Upper lobe of left lung (tissue), 6 donors: Measurements from ENCODE around the gene ITPR1. TPM values are rescaled to one million over a fixed set of nuclear protein-coding genes. Genes with fewer than 3 reads are reported as not detected.
A peak's percentile ranks its signal among the peaks of the same experiment; 100 is the strongest.

Experiments
- ATAC-seq, 2 donors: fragments of 200-7000 bp; cut with Tn5 transposase; one replicate each; pipeline ENCODE4 v1.9.1; 2022; ENCODE audit warnings: mild to moderate bottlenecking in 2 of 2, moderate library complexity in 2 of 2; ENCODE audit not compliant: low FRiP score in 2 of 2
- DNase-seq, 2 donors: peaks; one replicate each; pipeline ENCODE4 v3.0.0-alpha.2; 2019 to 2020
- H3K27ac ChIP-seq, 4 donors: fragments of 200-600 bp; sonication (generic); one replicate each; pipeline ENCODE4 v1.5.1; 2016 to 2019
- H3K27me3 ChIP-seq, 4 donors: fragments of 200-600 bp; sonication (generic); one replicate each; pipeline ENCODE4 v1.5.1; 2017 to 2019
- H3K36me3 ChIP-seq, 4 donors: fragments of 200-600 bp; sonication (generic); one replicate each; pipeline ENCODE4 v1.5.1; 2016 to 2019
- H3K4me1 ChIP-seq, 4 donors: fragments of 200-600 bp; sonication (generic); one replicate each; pipeline ENCODE4 v1.5.1; 2018 to 2019
- H3K4me3 ChIP-seq, 4 donors: fragments of 200-600 bp; sonication (generic); one replicate each; pipeline ENCODE4 v1.5.1; 2017 to 2019; ENCODE audit warnings: mild to moderate bottlenecking in 2 of 4, moderate library complexity in 1 of 4
- H3K9me3 ChIP-seq, 4 donors: fragments of 200-600 bp; sonication (generic); one replicate each; pipeline ENCODE4 v1.5.1; 2018 to 2019
- CTCF ChIP-seq, 6 experiments: fragments of 450-650 bp in 4 of 6; fragments of 200-600 bp in 2 of 6; sonication (generic) in 2 of 6; IDR thresholded peaks; one replicate each; pipeline ENCODE4 v1.5.1; 2016 to 2019; ENCODE audit warnings: antibody characterized with exemption in 6 of 6
- EP300 ChIP-seq, 4 donors: sonication (generic); formaldehyde crosslinking; IDR thresholded peaks; one replicate each; pipeline ENCODE4 v1.5.1; 2017; ENCODE audit warnings: antibody characterized with exemption in 4 of 4, control low read depth in 2 of 4
- POLR2A ChIP-seq, 4 donors: fragments of 450-650 bp; IDR thresholded peaks; one replicate each; pipeline ENCODE4 v1.5.1; 2016 to 2017; ENCODE audit warnings: antibody characterized with exemption in 4 of 4, mild to moderate bottlenecking in 2 of 4
- POLR2AphosphoS5 ChIP-seq, 2 donors: sonication (generic); formaldehyde crosslinking; IDR thresholded peaks; one replicate each; pipeline ENCODE4 v1.5.1; 2017; ENCODE audit warnings: antibody characterized with exemption in 2 of 2
- WGBS, 2 donors: methylation state at CpG; one replicate each; pipeline ENCODE4 v1.1.5; 2017 to 2018; 5-methylcytosine and 5-hydroxymethylcytosine counted together
- total RNA-seq, 6 donors: library from RNA; depleted of rRNA in 4 of 6; stranded (reverse); fragments of >200 nt in 4 of 6; gene quantifications; one replicate each; pipeline versions ENCODE4 v1.1.0 to v1.2.1, GENCODE V29; 2016 to 2021
- donor health status: DM: no; HTN: no; CAD: no; lungs with moderate emphysema.
- donor health status: DM: no; HTN: yes; CAD: no; lungs with severe emphysema.

Gene ITPR1
- total RNA-seq, 6 donors from 2014 or later, result 55.5 to 136 (median 66.2) TPM

- Histone ChIP-seq H3K36me3 (no peaks in the 10 kb centered on the region), H3K27ac (no peak overlapping the region), H3K27me3 (no peaks in the 10 kb centered on the region), H3K9me3 (no peaks in the 10 kb centered on the region), H3K4me1 (peaks cover 0 to 12% (median 0%) of the 10 kb centered on the region in 4 donors), H3K4me3 (no peak overlapping the region)
- DNase-seq (no peak), ATAC-seq (no peak)
- WGBS, 2 donors, result 69 to 76% methylated on average over 7 of the region's 7 CpGs
- no peak for TF ChIP-seq POLR2A (IDR thresholded peaks at IDR 0.05)
- TF ChIP-seq CTCF (IDR thresholded peaks at IDR 0.05), result no peak
- no peak for TF ChIP-seq POLR2AphosphoS5 (IDR thresholded peaks at IDR 0.05)
- TF ChIP-seq EP300 (IDR thresholded peaks at IDR 0.05), result no peak
Observed at GRCh38 chr3:4570840-4571621, 77.9 kb downstream of the ITPR1 start.

- Histone ChIP-seq H3K9me3 (no peaks in the 10 kb centered on the region), H3K4me1 (peaks cover 0 to 8% (median 0%) of the 10 kb centered on the region in 4 donors), H3K27ac (no peak overlapping the region), H3K27me3 (no peaks in the 10 kb centered on the region), H3K36me3 (no peaks in the 10 kb centered on the region), H3K4me3 (no peak overlapping the region)
- TF ChIP-seq EP300 (IDR thresholded peaks at IDR 0.05) (no peak), CTCF (IDR thresholded peaks at IDR 0.05) (peak in 2 of 6 experiments; percentile 7 to 19)
- 96 to 100% methylated on average over 1 of the region's 1 CpG for WGBS, 2 donors
- no peak for ATAC-seq
- DNase-seq, result no peak
Observed at GRCh38 chr3:4571690-4572334, 78.7 kb downstream of the ITPR1 start.

- 94 to 100% methylated on average over 2 of the region's 2 CpGs for WGBS, 2 donors
- DNase-seq, result no peak
- Histone ChIP-seq H3K27me3 (no peaks in the 10 kb centered on the region), H3K36me3 (no peaks in the 10 kb centered on the region), H3K27ac (no peak overlapping the region), H3K4me1 (peaks cover 0 to 8% (median 0%) of the 10 kb centered on the region in 4 donors), H3K4me3 (no peak overlapping the region), H3K9me3 (no peaks in the 10 kb centered on the region)
- no peak for ATAC-seq
- TF ChIP-seq EP300 (IDR thresholded peaks at IDR 0.05), result no peak
- TF ChIP-seq POLR2AphosphoS5 (IDR thresholded peaks at IDR 0.05), result no peak
- no peak for TF ChIP-seq POLR2A (IDR thresholded peaks at IDR 0.05)
- TF ChIP-seq CTCF (IDR thresholded peaks at IDR 0.05), result no peak
Observed at GRCh38 chr3:4573153-4573552, 80.0 kb downstream of the ITPR1 start.

- Histone ChIP-seq H3K27ac (no peak overlapping the region), H3K9me3 (no peaks in the 10 kb centered on the region), H3K4me1 (peaks cover 0 to 8% (median 0%) of the 10 kb centered on the region in 4 donors), H3K36me3 (no peaks in the 10 kb centered on the region), H3K27me3 (no peaks in the 10 kb centered on the region), H3K4me3 (no peak overlapping the region)
- no peak for ATAC-seq
- WGBS, 2 donors, result 89 to 93% methylated on average over 6 of the region's 6 CpGs
- no peak for DNase-seq
- no peak for TF ChIP-seq CTCF (IDR thresholded peaks at IDR 0.05)
Observed at GRCh38 chr3:4574426-4574965, 81.3 kb downstream of the ITPR1 start.
